Activated CD4-positive, alpha-beta memory T cell treated with anti-CD3 and anti-CD28 coated beads, Interleukin-2, amount 10 ng/mL, durations not matched to agents 7 days and 5 days (primary cell): ENCODE data around the gene CDC42. TPM values are rescaled to one million over a fixed set of nuclear protein-coding genes. Genes with fewer than 3 reads are reported as not detected.
"Not testable (repeated sequence)": the region's sequence is repeated elsewhere in the genome, so short reads cannot be mapped to it uniquely, and the experiment has no call there.

Experiments
- CTCF ChIA-PET: fragments of 350-600 bp; sonication (Branson Sonifier 250); formaldehyde crosslinking; loops from one replicate; lab custom pipeline; 2021; ENCODE audit warnings: antibody characterized with exemption, inconsistent platforms; lab: Charles Lee
- POLR2A ChIA-PET: fragments of 350-600 bp; sonication (Branson Sonifier 250); formaldehyde crosslinking; loops from one replicate; lab custom pipeline; 2021; ENCODE audit warnings: antibody characterized with exemption; lab: Charles Lee
- DNase-seq: peaks from one replicate; pipeline ENCODE4 v3.0.0-alpha.2; 2020
- H3K27ac Mint-ChIP-seq: one replicate; pipeline ENCODE4 v1.8.0; 2021; ENCODE audit warnings: mild to moderate bottlenecking, mixed read lengths
- H3K27me3 Mint-ChIP-seq: one replicate; pipeline ENCODE4 v1.8.0; 2021; ENCODE audit warnings: mixed read lengths
- H3K36me3 Mint-ChIP-seq: one replicate; pipeline ENCODE4 v1.8.0; 2021; ENCODE audit warnings: low read depth, mixed read lengths
- H3K4me1 Mint-ChIP-seq: one replicate; pipeline ENCODE4 v1.8.0; 2021; ENCODE audit warnings: mixed read lengths
- H3K4me3 Mint-ChIP-seq: one replicate; pipeline ENCODE4 v1.8.0; 2021; ENCODE audit warnings: mild to moderate bottlenecking, mixed read lengths
- H3K9me3 Mint-ChIP-seq: one replicate; pipeline ENCODE4 v1.8.0; 2021; ENCODE audit warnings: mixed read lengths
- total RNA-seq, 2 experiments: library from RNA; stranded (reverse); gene quantifications; one replicate each; pipeline ENCODE4 v1.2.3, GENCODE V29; 2021

Gene CDC42
- 100 to 1,000 TPM; 377 to 388 TPM for total RNA-seq

- no peaks in the 10 kb centered on the region for H3K27me3 Mint-ChIP-seq
- H3K36me3 Mint-ChIP-seq: peaks cover 41% of the 10 kb centered on the region
- peaks cover 63% of the 10 kb centered on the region for H3K4me1 Mint-ChIP-seq
- no peaks in the 10 kb centered on the region for H3K9me3 Mint-ChIP-seq
- peak within 1 kb of the TSS; percentile 100 for H3K4me3 Mint-ChIP-seq
- ChIA-PET CTCF (interaction anchor here (1.0 to 8.2 kb wide), 6 partner anchors 13 to 458 kb away, joined by 3 to 112 read pairs (median 13); no protein-coding TSS in a partner anchor), POLR2A (interaction anchor here (0.8 to 43.8 kb wide), 17 partner anchors 15 to 1266 kb away, joined by 3 to 1616 read pairs (median 6); partner anchors contain the start of gene USP48)
- peak; percentile 98 for DNase-seq
- peak within 1 kb of the TSS; percentile 99 for H3K27ac Mint-ChIP-seq
Measured at GRCh38 chr1:22052115-22053016, at the start of gene CDC42. Gene CDC42, plus strand, starts transcription at chr1:22052709. Its CDS starts 25,770 bp downstream, at chr1:22078479.

- POLR2A ChIA-PET: not testable (repeated sequence)
Measured at GRCh38 chr1:22002875-22003274, 49.6 kb upstream of the CDC42 start.

GRCh38 chr1:22003959-22004358, 48.5 kb upstream of the CDC42 start:
- H3K4me3 Mint-ChIP-seq, POLR2A ChIA-PET, H3K9me3 Mint-ChIP-seq, H3K27me3 Mint-ChIP-seq, H3K36me3 Mint-ChIP-seq, H3K4me1 Mint-ChIP-seq, DNase-seq, H3K27ac Mint-ChIP-seq: not testable (repeated sequence)
- CTCF ChIA-PET: interaction anchor here (0.6 to 1.3 kb wide), 2 partner anchors 21 to 1723 kb away, joined by 3 to 6 read pairs; no protein-coding TSS in a partner anchor

More at GRCh38 chr1:22002875-22003274, 49.6 kb upstream of the CDC42 start:
- H3K36me3 Mint-ChIP-seq, H3K4me3 Mint-ChIP-seq, H3K27me3 Mint-ChIP-seq, H3K4me1 Mint-ChIP-seq, H3K27ac Mint-ChIP-seq, DNase-seq, H3K9me3 Mint-ChIP-seq: not testable (repeated sequence)
- CTCF ChIA-PET: interaction anchor here (1.3 kb wide), 1 partner anchor 22 kb away, joined by 6 read pairs; no protein-coding TSS in a partner anchor

GRCh38 chr1:22005261-22006149, 47.0 kb upstream of the CDC42 start:
- CTCF ChIA-PET: interaction anchor here (0.5 to 1.1 kb wide), 5 partner anchors 11 to 369 kb away, joined by 3 to 5 read pairs (median 4); no protein-coding TSS in a partner anchor

GRCh38 chr1:22006736-22007135, 45.8 kb upstream of the CDC42 start:
- CTCF ChIA-PET, H3K27ac Mint-ChIP-seq, H3K4me1 Mint-ChIP-seq, DNase-seq, H3K4me3 Mint-ChIP-seq, H3K27me3 Mint-ChIP-seq, H3K36me3 Mint-ChIP-seq, POLR2A ChIA-PET, H3K9me3 Mint-ChIP-seq: not testable (repeated sequence)

More at GRCh38 chr1:22005261-22006149, 47.0 kb upstream of the CDC42 start:
- POLR2A ChIA-PET, H3K4me3 Mint-ChIP-seq, H3K36me3 Mint-ChIP-seq, H3K9me3 Mint-ChIP-seq, H3K27me3 Mint-ChIP-seq, H3K27ac Mint-ChIP-seq, H3K4me1 Mint-ChIP-seq: not testable (repeated sequence)
- DNase-seq: peak; percentile 62

GRCh38 chr1:22007262-22007661, 45.2 kb upstream of the CDC42 start:
- CTCF ChIA-PET, POLR2A ChIA-PET, H3K9me3 Mint-ChIP-seq, H3K27me3 Mint-ChIP-seq, H3K27ac Mint-ChIP-seq, H3K4me3 Mint-ChIP-seq, DNase-seq, H3K36me3 Mint-ChIP-seq, H3K4me1 Mint-ChIP-seq: not testable (repeated sequence)

- POLR2A ChIA-PET: interaction anchor here (1.3 kb wide), 1 partner anchor 15 kb away, joined by 3 read pairs; no protein-coding TSS in a partner anchor
- H3K36me3 Mint-ChIP-seq, DNase-seq, H3K4me1 Mint-ChIP-seq, H3K27me3 Mint-ChIP-seq, H3K9me3 Mint-ChIP-seq, H3K4me3 Mint-ChIP-seq, CTCF ChIA-PET, H3K27ac Mint-ChIP-seq: not testable (repeated sequence)
Measured at GRCh38 chr1:22009566-22009965, 42.9 kb upstream of the CDC42 start.

GRCh38 chr1:22012752-22013151, 39.8 kb upstream of the CDC42 start:
- H3K27ac Mint-ChIP-seq, CTCF ChIA-PET, H3K4me3 Mint-ChIP-seq, POLR2A ChIA-PET, H3K36me3 Mint-ChIP-seq, H3K27me3 Mint-ChIP-seq, H3K9me3 Mint-ChIP-seq, H3K4me1 Mint-ChIP-seq, DNase-seq: not testable (repeated sequence)

GRCh38 chr1:22014575-22015206, 37.8 kb upstream of the CDC42 start:
- H3K9me3 Mint-ChIP-seq, H3K27me3 Mint-ChIP-seq, H3K4me3 Mint-ChIP-seq, POLR2A ChIA-PET, H3K36me3 Mint-ChIP-seq, H3K27ac Mint-ChIP-seq, DNase-seq: not testable (repeated sequence)
- CTCF ChIA-PET: interaction anchor here (0.6 kb wide), 1 partner anchor 36 kb away, joined by 4 read pairs; no protein-coding TSS in a partner anchor
- peaks cover 14% of the 10 kb centered on the region for H3K4me1 Mint-ChIP-seq

GRCh38 chr1:22018583-22019559, 33.6 kb upstream of the CDC42 start:
- CTCF ChIA-PET: interaction anchor here (0.8 to 2.0 kb wide), 5 partner anchors 8 to 87 kb away, joined by 3 to 16 read pairs (median 4); partner anchors contain the start of gene CDC42

GRCh38 chr1:22021061-22021460, 31.4 kb upstream of the CDC42 start:
- Mint-ChIP-seq H3K27me3 (no peaks in the 10 kb centered on the region), H3K9me3 (no peaks in the 10 kb centered on the region), H3K27ac (no peak overlapping the region), H3K4me3 (no peak overlapping the region), H3K36me3 (peaks cover 2% of the 10 kb centered on the region), H3K4me1 (peaks cover 41% of the 10 kb centered on the region)
- POLR2A ChIA-PET: interaction anchor here (30.7 kb wide), 1 partner anchor 33 kb away, joined by 1616 read pairs; the partner anchor contains the start of gene CDC42
- no peak for DNase-seq
- CTCF ChIA-PET: interaction anchor here (0.6 to 6.4 kb wide), 3 partner anchors 31 to 78 kb away, joined by 3 to 112 read pairs (median 4); partner anchors contain the start of gene CDC42

More at GRCh38 chr1:22018583-22019559, 33.6 kb upstream of the CDC42 start:
- Mint-ChIP-seq H3K4me1 (peaks cover 28% of the 10 kb centered on the region), H3K27ac (peak overlapping the region; percentile 81), H3K27me3 (no peaks in the 10 kb centered on the region), H3K4me3 (no peak overlapping the region), H3K36me3 (no peaks in the 10 kb centered on the region), H3K9me3 (no peaks in the 10 kb centered on the region)
- POLR2A ChIA-PET: interaction anchor here (0.6 to 30.7 kb wide), 4 partner anchors 12 to 87 kb away, joined by 3 to 1616 read pairs (median 4); partner anchors contain the start of gene CDC42
- peak; percentile 71 for DNase-seq
